ENCODE results near the gene TNRC6C. TPM values are rescaled to one million over a fixed set of nuclear protein-coding genes. Genes with fewer than 3 reads are reported as not detected.
"Not testable (repeated sequence)": the region's sequence is repeated elsewhere in the genome, so short reads cannot be mapped to it uniquely, and the experiment has no call there.

TNRC6C gene
- total RNA-seq, 1 donor from 2014 or later, result 13.1 TPM

GRCh38 chr17:78063489-78063888 lies 105.0 kb downstream of the TNRC6C start:
- Mint-ChIP-seq H3K4me3 (ENCODE audit: unreplicated experiment) (no peak overlapping the region), H3K9me3 (ENCODE audit: unreplicated experiment) (no peaks in the 10 kb centered on the region), H3K36me3 (ENCODE audit: low read depth, unreplicated experiment) (no peaks in the 10 kb centered on the region), H3K27ac (ENCODE audit: unreplicated experiment) (no peak overlapping the region), H3K27me3 (ENCODE audit: unreplicated experiment) (no peaks in the 10 kb centered on the region), H3K4me1 (ENCODE audit: unreplicated experiment) (no peaks in the 10 kb centered on the region)
- TF ChIP-seq, protein P1, sequence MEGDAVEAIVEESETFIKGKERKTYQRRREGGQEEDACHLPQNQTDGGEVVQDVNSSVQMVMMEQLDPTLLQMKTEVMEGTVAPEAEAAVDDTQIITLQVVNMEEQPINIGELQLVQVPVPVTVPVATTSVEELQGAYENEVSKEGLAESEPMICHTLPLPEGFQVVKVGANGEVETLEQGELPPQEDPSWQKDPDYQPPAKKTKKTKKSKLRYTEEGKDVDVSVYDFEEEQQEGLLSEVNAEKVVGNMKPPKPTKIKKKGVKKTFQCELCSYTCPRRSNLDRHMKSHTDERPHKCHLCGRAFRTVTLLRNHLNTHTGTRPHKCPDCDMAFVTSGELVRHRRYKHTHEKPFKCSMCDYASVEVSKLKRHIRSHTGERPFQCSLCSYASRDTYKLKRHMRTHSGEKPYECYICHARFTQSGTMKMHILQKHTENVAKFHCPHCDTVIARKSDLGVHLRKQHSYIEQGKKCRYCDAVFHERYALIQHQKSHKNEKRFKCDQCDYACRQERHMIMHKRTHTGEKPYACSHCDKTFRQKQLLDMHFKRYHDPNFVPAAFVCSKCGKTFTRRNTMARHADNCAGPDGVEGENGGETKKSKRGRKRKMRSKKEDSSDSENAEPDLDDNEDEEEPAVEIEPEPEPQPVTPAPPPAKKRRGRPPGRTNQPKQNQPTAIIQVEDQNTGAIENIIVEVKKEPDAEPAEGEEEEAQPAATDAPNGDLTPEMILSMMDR (IDR thresholded peaks at IDR 0.05; ENCODE audit: unreplicated experiment), result no peak
- no peak for DNase-seq (ENCODE audit: low spot score)

- no peaks in the 10 kb centered on the region for H3K36me3 Mint-ChIP-seq (ENCODE audit: low read depth, unreplicated experiment)
- H3K4me3 Mint-ChIP-seq (ENCODE audit: unreplicated experiment), result no peak overlapping the region
- H3K27me3 Mint-ChIP-seq (ENCODE audit: unreplicated experiment), result no peaks in the 10 kb centered on the region
- H3K9me3 Mint-ChIP-seq (ENCODE audit: unreplicated experiment), result no peaks in the 10 kb centered on the region
- TF ChIP-seq, protein P1 (IDR thresholded peaks at IDR 0.05; ENCODE audit: unreplicated experiment), result no peak
- no peak overlapping the region for H3K27ac Mint-ChIP-seq (ENCODE audit: unreplicated experiment)
- H3K4me1 Mint-ChIP-seq (ENCODE audit: unreplicated experiment), result no peaks in the 10 kb centered on the region
- no peak for DNase-seq (ENCODE audit: low spot score)
These were observed 106.2 kb downstream of the TNRC6C start for GRCh38 chr17:78064708-78065107.

DNA sequence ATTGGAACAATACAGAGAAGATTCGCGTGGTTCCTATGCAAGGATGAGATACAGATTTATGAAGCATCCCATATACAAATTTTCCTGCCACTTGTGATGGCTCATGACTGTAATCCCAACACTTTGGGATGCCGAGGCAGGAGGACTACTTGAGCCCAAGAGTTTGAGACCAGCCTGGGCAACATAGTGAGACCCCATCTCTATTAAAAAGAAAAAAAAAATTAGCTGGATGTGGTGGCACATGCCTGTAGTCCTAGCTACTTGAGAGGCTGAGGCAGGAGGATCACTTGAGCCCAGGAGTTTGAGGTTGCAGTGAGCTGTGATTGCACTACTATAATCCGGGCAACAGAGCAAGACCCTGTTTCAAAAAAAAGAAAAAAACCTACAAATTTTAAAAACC lies 108.5 kb downstream of the TNRC6C start:
- not testable (repeated sequence) for H3K4me1 Mint-ChIP-seq (ENCODE audit: unreplicated experiment); H3K4me3 Mint-ChIP-seq (ENCODE audit: unreplicated experiment); H3K9me3 Mint-ChIP-seq (ENCODE audit: unreplicated experiment); DNase-seq (ENCODE audit: low spot score); H3K36me3 Mint-ChIP-seq (ENCODE audit: low read depth, unreplicated experiment); H3K27me3 Mint-ChIP-seq (ENCODE audit: unreplicated experiment); H3K27ac Mint-ChIP-seq (ENCODE audit: unreplicated experiment)

DNA sequence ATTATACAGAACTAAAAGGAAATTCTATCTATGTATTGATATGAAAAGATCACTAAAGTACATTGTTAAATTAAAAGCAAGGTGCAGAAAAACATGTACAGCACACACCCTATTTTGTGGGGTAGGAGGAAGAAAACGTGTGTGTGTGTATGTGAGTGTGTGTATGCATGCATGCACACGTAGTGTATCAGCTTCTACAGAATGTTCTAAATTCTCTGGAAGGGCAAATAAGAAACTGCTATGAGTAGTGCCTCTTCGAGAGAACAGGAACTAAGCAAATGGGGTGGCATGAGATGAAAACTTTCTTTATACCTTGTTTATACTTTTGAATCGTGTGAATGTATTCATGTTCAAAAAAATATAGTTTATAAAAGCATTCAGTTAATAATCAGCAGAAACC lies 111.2 kb downstream of the TNRC6C start:
- Mint-ChIP-seq H3K27me3 (ENCODE audit: unreplicated experiment) (no peaks in the 10 kb centered on the region), H3K4me3 (ENCODE audit: unreplicated experiment) (no peak overlapping the region), H3K36me3 (ENCODE audit: low read depth, unreplicated experiment) (peaks cover 16% of the 10 kb centered on the region), H3K9me3 (ENCODE audit: unreplicated experiment) (no peaks in the 10 kb centered on the region), H3K4me1 (ENCODE audit: unreplicated experiment) (peaks cover 2% of the 10 kb centered on the region), H3K27ac (ENCODE audit: unreplicated experiment) (no peak overlapping the region)
- TF ChIP-seq, protein P1 (IDR thresholded peaks at IDR 0.05; ENCODE audit: unreplicated experiment), result no peak
- no peak for DNase-seq (ENCODE audit: low spot score)

DNA sequence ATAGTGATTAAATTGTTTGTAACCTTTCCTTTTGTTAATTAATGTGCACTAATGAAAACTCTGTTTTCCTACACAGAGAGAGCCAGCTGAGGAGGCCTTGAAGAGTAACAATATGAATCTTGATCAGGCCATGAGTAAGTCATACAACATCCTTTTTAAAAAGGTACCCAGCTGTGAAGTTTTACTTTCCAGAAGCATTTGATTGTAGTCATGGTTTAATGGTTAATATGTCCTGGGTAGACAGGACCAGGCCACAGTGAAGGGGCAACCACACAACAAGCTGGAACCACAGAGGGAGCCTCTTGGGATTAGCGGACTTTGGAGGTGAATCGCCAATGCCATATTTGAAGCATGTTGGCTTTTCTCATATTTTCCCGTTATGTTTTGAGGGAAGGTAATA lies 114.5 kb downstream of the TNRC6C start:
- H3K9me3 Mint-ChIP-seq (ENCODE audit: unreplicated experiment), result no peaks in the 10 kb centered on the region
- DNase-seq (ENCODE audit: low spot score), result no peak
- no peak overlapping the region for H3K4me3 Mint-ChIP-seq (ENCODE audit: unreplicated experiment)
- TF ChIP-seq, protein P1 (IDR thresholded peaks at IDR 0.05; ENCODE audit: unreplicated experiment), result no peak
- H3K27ac Mint-ChIP-seq (ENCODE audit: unreplicated experiment), result no peak overlapping the region
- peaks cover 19% of the 10 kb centered on the region for H3K36me3 Mint-ChIP-seq (ENCODE audit: low read depth, unreplicated experiment)
- H3K4me1 Mint-ChIP-seq (ENCODE audit: unreplicated experiment), result peaks cover 2% of the 10 kb centered on the region
- no peaks in the 10 kb centered on the region for H3K27me3 Mint-ChIP-seq (ENCODE audit: unreplicated experiment)

GRCh38 chr17:78075011-78075410 lies 116.5 kb downstream of the TNRC6C start:
- DNase-seq (ENCODE audit: low spot score), result no peak
- TF ChIP-seq, protein P1 (IDR thresholded peaks at IDR 0.05; ENCODE audit: unreplicated experiment), result no peak
- H3K27me3 Mint-ChIP-seq (ENCODE audit: unreplicated experiment), result no peaks in the 10 kb centered on the region
- H3K27ac Mint-ChIP-seq (ENCODE audit: unreplicated experiment), result no peak overlapping the region
- peaks cover 2% of the 10 kb centered on the region for H3K4me1 Mint-ChIP-seq (ENCODE audit: unreplicated experiment)
- no peaks in the 10 kb centered on the region for H3K9me3 Mint-ChIP-seq (ENCODE audit: unreplicated experiment)
- H3K4me3 Mint-ChIP-seq (ENCODE audit: unreplicated experiment), result no peak overlapping the region
- peaks cover 19% of the 10 kb centered on the region for H3K36me3 Mint-ChIP-seq (ENCODE audit: low read depth, unreplicated experiment)
